H1 (cell line): ENCODE measurements around the gene KHSRP. TPM values are rescaled to one million over a fixed set of nuclear protein-coding genes. Genes with fewer than 3 reads are reported as not detected.
A peak's percentile ranks its signal among the peaks of the same experiment; 100 is the strongest.

Experiments used
- CTCF ChIA-PET: fragments of 300-600 bp; sonication (Branson Sonifier 250); formaldehyde crosslinking; loops from one replicate; lab custom pipeline; 2021; ENCODE audit not compliant: partially characterized antibody; lab: Charles Lee
- POLR2A ChIA-PET: fragments of 300-600 bp; sonication (Branson Sonifier 250); formaldehyde crosslinking; loops from one replicate; lab custom pipeline; 2021; ENCODE audit warnings: inconsistent platforms; ENCODE audit not compliant: partially characterized antibody; lab: Charles Lee
- DNase-seq, 2 experiments: peaks; one replicate each; pipeline versions ENCODE4 v3.0.0 to v3.0.0-alpha.2; 2010 to 2022; ENCODE audit warnings: low spot score in 2 of 2, low read depth in 1 of 2, mixed read lengths in 1 of 2
- FAIRE-seq: peaks from 2 replicates; lab custom pipeline; 2011; peaks lifted over from hg19 to GRCh38; lab: Jason Lieb, UNC
- H2AFZ ChIP-seq: 2 replicates; pipeline ENCODE4 v1.8.1; 2012; ENCODE audit warnings: low read length, inconsistent platforms
- H2AK5ac ChIP-seq: 2 replicates; pipeline ENCODE4 v1.6.1; 2013; ENCODE audit warnings: low read depth, low read length
- H2BK120ac ChIP-seq: replicated peaks from 2 replicates; pipeline ENCODE3; 2013; ENCODE audit warnings: low read depth, low read length, inconsistent platforms
- H2BK12ac ChIP-seq: 2 replicates; pipeline ENCODE4 v1.6.1; 2013; ENCODE audit warnings: low read depth, low read length
- H2BK15ac ChIP-seq: 2 replicates; pipeline ENCODE4 v1.6.1; 2013; ENCODE audit warnings: low read length
- H2BK20ac ChIP-seq: 2 replicates; pipeline ENCODE4 v1.6.1; 2013; ENCODE audit warnings: low read length
- H2BK5ac ChIP-seq: 2 replicates; pipeline ENCODE4 v1.6.1; 2013; ENCODE audit warnings: low read depth, low read length
- H3K14ac ChIP-seq: 2 replicates; pipeline ENCODE4 v1.6.1; 2013; ENCODE audit warnings: inconsistent platforms; ENCODE audit not compliant: insufficient read length
- H3K18ac ChIP-seq: 2 replicates; pipeline ENCODE4 v1.6.1; 2013; ENCODE audit warnings: low read length; ENCODE audit errors: extremely low read depth
- H3K23ac ChIP-seq: 2 replicates; pipeline ENCODE4 v1.6.1; 2013; ENCODE audit warnings: inconsistent platforms; ENCODE audit not compliant: insufficient read length
- H3K23me2 ChIP-seq: 2 replicates; pipeline ENCODE4 v1.6.1; 2013; ENCODE audit warnings: low read depth, low read length
- H3K27ac ChIP-seq: 2 replicates; pipeline ENCODE4 v1.6.1; 2011; ENCODE audit warnings: low read depth, low read length, inconsistent platforms
- H3K27me3 ChIP-seq, 4 experiments: replicated peaks in 1 of 4; 1 replicate in 1 of 4; 2 replicates in 3 of 4; pipeline versions ENCODE4 v1.6.1 to v1.8.1; 2011 to 2013; ENCODE audit warnings: low read length in 3 of 4, mild to moderate bottlenecking in 3 of 4, inconsistent platforms in 2 of 4, mixed read lengths in 2 of 4, moderate library complexity in 1 of 4; ENCODE audit not compliant: control insufficient read depth in 3 of 4, insufficient read depth in 3 of 4; ENCODE audit errors: extremely low read depth in 1 of 4
- H3K36me3 ChIP-seq, 4 experiments: 2 replicates each; pipeline versions ENCODE4 v1.6.1 to v1.8.1; 2011 to 2013; ENCODE audit warnings: mild to moderate bottlenecking in 4 of 4, low read length in 3 of 4, moderate library complexity in 2 of 4, control low read depth in 1 of 4, inconsistent platforms in 1 of 4; ENCODE audit not compliant: insufficient read depth in 4 of 4, control insufficient read depth in 2 of 4
- H3K4ac ChIP-seq: replicated peaks from 2 replicates; pipeline ENCODE3; 2013; ENCODE audit warnings: low read length, low read depth, mixed read lengths, inconsistent platforms; ENCODE audit not compliant: insufficient read length
- H3K4me1 ChIP-seq, 4 experiments: replicated peaks in 1 of 4; 1 replicate in 1 of 4; 2 replicates in 3 of 4; pipeline versions ENCODE4 v1.6.1 to v1.8.1; 2011 to 2013; ENCODE audit warnings: low read length in 3 of 4, inconsistent platforms in 2 of 4, mixed read lengths in 1 of 4; ENCODE audit not compliant: insufficient read depth in 4 of 4, control insufficient read depth in 3 of 4
- H3K4me2 ChIP-seq, 2 experiments: 2 replicates each; pipeline versions ENCODE4 v1.6.1 to v1.8.1; 2011 to 2013; ENCODE audit warnings: low read depth in 2 of 2, low read length in 2 of 2, control low read depth in 1 of 2, inconsistent platforms in 1 of 2, mild to moderate bottlenecking in 1 of 2; ENCODE audit not compliant: insufficient read depth in 1 of 2
- H3K4me3 ChIP-seq, 4 experiments: fragments of 200-600, 300-600 bp in 1 of 4; sonication (generic), shearing (Covaris generic), sonication (Bioruptor Twin) in 1 of 4; 2 replicates each; pipeline versions ENCODE4 v1.5.1 to v1.8.1; 2011 to 2016; ENCODE audit warnings: low read length in 4 of 4, low read depth in 3 of 4, control low read depth in 2 of 4, inconsistent platforms in 2 of 4, mild to moderate bottlenecking in 2 of 4, mixed read lengths in 1 of 4, moderate library complexity in 1 of 4; ENCODE audit not compliant: insufficient read depth in 2 of 4; ENCODE audit errors: extremely low read depth in 1 of 4
- H3K56ac ChIP-seq: replicated peaks from 2 replicates; pipeline ENCODE3; 2013; ENCODE audit warnings: low read depth, mild to moderate bottlenecking, mixed read lengths, low read length, inconsistent platforms; ENCODE audit not compliant: insufficient read length
- H3K79me1 ChIP-seq: 2 replicates; pipeline ENCODE4 v1.6.1; 2013; ENCODE audit warnings: low read depth, low read length, control low read depth
- H3K79me2 ChIP-seq, 2 experiments: 2 replicates each; pipeline versions ENCODE4 v1.6.1 to v1.8.1; 2012 to 2013; ENCODE audit warnings: low read length in 2 of 2, mild to moderate bottlenecking in 2 of 2, inconsistent platforms in 1 of 2; ENCODE audit not compliant: insufficient read depth in 2 of 2, control insufficient read depth in 1 of 2
- H3K9ac ChIP-seq, 4 experiments: replicated peaks in 1 of 4; 1 replicate in 1 of 4; 2 replicates in 3 of 4; pipeline versions ENCODE4 v1.6.1 to v1.8.1; 2011 to 2013; ENCODE audit warnings: low read depth in 3 of 4, low read length in 3 of 4, control low read depth in 2 of 4, mild to moderate bottlenecking in 2 of 4, moderate library complexity in 2 of 4, inconsistent platforms in 1 of 4; ENCODE audit errors: extremely low read depth in 1 of 4
- H3K9me3 ChIP-seq, 2 experiments: 2 replicates each; pipeline versions ENCODE4 v1.6.1 to v1.8.1; 2012 to 2013; ENCODE audit warnings: mild to moderate bottlenecking in 2 of 2, moderate library complexity in 2 of 2, control low read depth in 1 of 2, inconsistent platforms in 1 of 2, low read depth in 1 of 2, low read length in 1 of 2, mixed read lengths in 1 of 2; ENCODE audit not compliant: insufficient read depth in 2 of 2
- H4K20me1 ChIP-seq, 2 experiments: replicated peaks in 1 of 2; 2 replicates each; pipeline versions ENCODE3 to v1.8.1; 2011 to 2013; ENCODE audit warnings: inconsistent platforms in 2 of 2, low read length in 2 of 2, mild to moderate bottlenecking in 1 of 2; ENCODE audit not compliant: insufficient read depth in 2 of 2, control insufficient read depth in 1 of 2
- H4K5ac ChIP-seq: 2 replicates; pipeline ENCODE4 v1.6.1; 2013; ENCODE audit warnings: low read length, low read depth, mixed read lengths, inconsistent platforms; ENCODE audit not compliant: insufficient read length
- H4K8ac ChIP-seq: 2 replicates; pipeline ENCODE4 v1.8.0; 2013; ENCODE audit warnings: mild to moderate bottlenecking, moderate library complexity, low read length, inconsistent platforms; ENCODE audit not compliant: insufficient read depth; ENCODE audit errors: extremely low read depth
- H4K91ac ChIP-seq: replicated peaks from 2 replicates; pipeline ENCODE3; 2013; ENCODE audit warnings: low read length, mixed read lengths, inconsistent platforms; ENCODE audit not compliant: insufficient read length
- GTF2F1 ChIP-seq: IDR thresholded peaks from 2 replicates; pipeline ENCODE4 v1.6.1; 2012; ENCODE audit warnings: low read depth, low read length, improper control_type of control experiment, borderline replicate concordance
- HDAC2 ChIP-seq, 2 experiments: fragments of 300-600 bp in 1 of 2; sonication (generic) in 1 of 2; IDR thresholded peaks; 2 replicates each; pipeline ENCODE4 v1.6.1; 2011 to 2012; ENCODE audit warnings: low read depth in 2 of 2, low read length in 2 of 2, mild to moderate bottlenecking in 2 of 2, moderate library complexity in 2 of 2, borderline replicate concordance in 1 of 2, inconsistent platforms in 1 of 2
- KDM1A ChIP-seq: fragments of 200-600, 300-600 bp; sonication (generic); IDR thresholded peaks from 2 replicates; pipeline ENCODE4 v1.7.1; 2016; ENCODE audit warnings: mild to moderate bottlenecking, low read length, borderline replicate concordance
- KDM5A ChIP-seq: fragments of 200-600 bp; IDR thresholded peaks from 2 replicates; pipeline ENCODE4 v1.7.1; 2012; ENCODE audit warnings: mild to moderate bottlenecking, low read length, inconsistent platforms, mixed read lengths
- PHF8 ChIP-seq: fragments of 200-600 bp; sonication (generic); conservative IDR thresholded peaks from 2 replicates; pipeline ENCODE4 v1.7.1; 2012; ENCODE audit warnings: low read depth, mild to moderate bottlenecking, inconsistent platforms, low read length, moderate library complexity
- RBBP5 ChIP-seq: IDR thresholded peaks from 2 replicates; pipeline ENCODE4 v1.7.1; 2012; ENCODE audit warnings: low read depth, mild to moderate bottlenecking, inconsistent platforms, low read length, moderate library complexity, borderline replicate concordance
- SIN3A ChIP-seq, 2 experiments: IDR thresholded peaks in 1 of 2; conservative IDR thresholded peaks in 1 of 2; 2 replicates each; pipeline ENCODE4 v1.6.1; 2011 to 2012; ENCODE audit warnings: low read length in 2 of 2, improper control_type of control experiment in 1 of 2, low read depth in 1 of 2, mild to moderate bottlenecking in 1 of 2
- SP2 ChIP-seq: IDR thresholded peaks from 2 replicates; pipeline ENCODE4 v1.6.1; 2012; ENCODE audit warnings: mild to moderate bottlenecking, low read length, inconsistent platforms
- TBP ChIP-seq: IDR thresholded peaks from 2 replicates; pipeline ENCODE4 v1.6.1; 2011; ENCODE audit warnings: low read depth, low read length, improper control_type of control experiment
- WGBS, 2 experiments: shearing (Covaris generic) in 1 of 2; methylation state at CpG; one replicate each; pipeline versions ENCODE4 v1.1.6 to v1.1.7; 2013 to 2015; ENCODE audit warnings: low lambda C conversion rate in 2 of 2, mixed read lengths in 2 of 2, inconsistent platforms in 1 of 2, low coverage in 1 of 2, missing lambda C conversion rate in 1 of 2; ENCODE audit not compliant: insufficient replicate concordance in 2 of 2, insufficient coverage in 1 of 2, insufficient read length in 1 of 2; ENCODE audit errors: extremely low coverage in 1 of 2, missing lambda C conversion rate in 1 of 2; 5-methylcytosine and 5-hydroxymethylcytosine counted together
- polyA plus RNA-seq, 7 experiments: library from polyadenylated mRNA; depleted of rRNA in 3 of 7; stranded (reverse) in 5 of 7; unstranded in 2 of 7; fragments of >200 nt in 5 of 7; fragments of 200-250 nt in 2 of 7; gene quantifications; 1 replicate in 5 of 7; 2 replicates in 1 of 7; 4 replicates in 1 of 7; pipeline versions ENCODE4 v1.2.1 to v1.2.3, GENCODE V29; 2011 to 2013; ENCODE audit warnings: missing spikeins in 2 of 7, mixed read lengths in 2 of 7
- total RNA-seq: library from RNA; stranded (reverse); fragmentation: NEBNext Ultra II Directional; extraction: Animal tissue kit (Norgen Biotek cat#: 25700); gene quantifications from 2 replicates; pipeline ENCODE4 v1.2.1, GENCODE V29; 2021

The KHSRP gene
- total and polyA plus RNA-seq, 2 of the 8 experiments (the other 6 are each of a cell fraction or from before 2014, with no cell fraction given), result 143 to 573 TPM

DNA sequence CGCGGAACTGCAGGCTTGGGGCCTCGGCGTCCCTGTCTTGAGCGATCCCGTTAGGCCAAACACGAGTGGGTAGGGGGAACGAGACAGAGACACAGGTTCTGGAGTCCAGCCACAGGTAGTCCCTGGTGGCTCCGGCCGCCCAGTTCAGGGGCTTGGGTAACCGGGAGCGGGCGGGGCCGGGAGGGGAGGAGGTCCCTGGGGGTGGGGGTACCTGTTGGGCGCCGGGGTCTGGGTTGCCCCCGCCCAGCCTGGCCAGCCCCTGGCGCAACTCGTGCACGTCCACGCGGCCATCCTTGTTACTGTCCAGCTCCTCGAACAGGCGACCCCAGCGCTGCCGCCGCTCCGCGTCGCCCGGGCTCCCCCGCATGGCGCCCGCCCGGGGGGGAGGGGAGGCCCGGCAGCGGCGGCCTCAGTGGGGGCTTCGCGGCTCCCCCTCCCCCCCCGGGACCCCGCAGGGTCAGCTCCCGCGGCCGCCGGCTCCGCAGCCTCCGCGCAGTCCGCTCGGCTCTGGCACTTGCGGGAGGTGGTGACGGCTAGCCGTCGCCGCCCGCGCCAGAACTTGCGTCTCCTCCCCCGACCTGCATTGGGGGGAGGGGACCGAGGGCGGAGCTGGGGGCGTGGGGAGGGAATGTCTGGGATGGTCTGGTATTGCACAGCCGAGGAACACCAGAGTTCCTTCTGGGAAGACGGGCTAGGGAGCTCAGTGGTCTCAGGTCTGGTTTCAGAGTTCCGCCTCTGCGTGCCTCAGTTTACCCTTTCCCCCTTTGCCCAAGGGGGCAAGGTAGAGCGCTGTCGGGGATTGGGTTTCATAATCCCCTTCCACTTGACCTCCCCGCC, 34.9 kb upstream of the KHSRP start, which contains the start of gene SLC25A23:
SLC25A23 (minus strand) TSS at position 531 of the 837 bp plus-strand sequence; CDS start at position 367, 164 bp downstream.
- Histone ChIP-seq H3K23me2 (peaks cover 11% of the 10 kb centered on the region), H3K27me3 (no peaks in the 10 kb centered on the region; a peak in 1 of 7 replicates), H3K4me3 (peak within 1 kb of the TSS; percentile 60 to 78 (median 66)), H4K5ac (no peak within 1 kb of the TSS), H3K9ac (peak within 1 kb of the TSS in 2 of 4 experiments; percentile 32 to 43; a peak in 5 of 7 replicates), H2AFZ (peak within 1 kb of the TSS; percentile 98), H3K14ac (no peak within 1 kb of the TSS), H3K79me2 (no peaks in the 10 kb centered on the region), H3K4ac (peak within 1 kb of the TSS; percentile 4), H2BK15ac (peak within 1 kb of the TSS; percentile 97), H3K79me1 (no peaks in the 10 kb centered on the region), H2BK20ac (no peak within 1 kb of the TSS), H3K9me3 (peaks cover 0 to under 1% of the 10 kb centered on the region in 2 experiments; a peak in 1 of 4 replicates), H4K8ac (0 out of 2 replicates have a peak within 1 kb of the TSS, but pooled peaks have one; percentile 25), H3K18ac (peak within 1 kb of the TSS; percentile 71; the same call in 1 of the 2 replicates), H4K20me1 (no peaks in the 10 kb centered on the region), H3K4me2 (peak within 1 kb of the TSS; percentile 63 to 99), H2AK5ac (no peak within 1 kb of the TSS), H2BK120ac (no peak within 1 kb of the TSS), H2BK5ac (peak within 1 kb of the TSS; percentile 87; the same call in 1 of the 2 replicates), H2BK12ac (peak within 1 kb of the TSS; percentile 84; the same call in 1 of the 2 replicates), H3K36me3 (peaks cover 0 to 8% (median 3%) of the 10 kb centered on the region in 4 experiments; a peak in 6 of 8 replicates), H3K56ac (peak within 1 kb of the TSS; percentile 18), H3K23ac (no peak within 1 kb of the TSS), H3K27ac (0 out of 2 replicates have a peak within 1 kb of the TSS, but pooled peaks have one; percentile 29), H3K4me1 (peaks cover 0 to 9% (median 0%) of the 10 kb centered on the region in 4 experiments; a peak in 5 of 7 replicates), H4K91ac (peak within 1 kb of the TSS; percentile 56)
- WGBS, 2 experiments, result 0% methylated on average over 6 of the region's 70 CpGs; no CpG with 5 or more reads in 1 of the 2 experiments
- ChIA-PET CTCF (interaction anchor here (0.6 to 1.8 kb wide), 3 partner anchors 16 to 146 kb away, joined by 3 to 5 read pairs (median 5); partner anchors contain the start of gene DENND1C), POLR2A (interaction anchor here (0.5 to 1.1 kb wide), 8 partner anchors 13 to 1142 kb away, joined by 3 to 5 read pairs (median 4); partner anchors contain the start of genes KHSRP and TNFSF9)
- DNase-seq, result peak; percentile 33 to 82
- no peak for FAIRE-seq
- TF ChIP-seq PHF8 (0 out of 2 replicates have a peak, but pooled peaks have one; percentile 47), GTF2F1 (no peak), TBP (no peak), KDM1A (peak; percentile 46; the same call in 1 of the 2 replicates), KDM5A (no peak), HDAC2 (IDR thresholded peaks at IDR 0.05; ENCODE audit: borderline replicate concordance in 1 of 2, low read depth in 2 of 2, low read length in 2 of 2) (no peak), SIN3A (conservative IDR thresholded peaks at IDR 0.05 in 1 of 2, IDR thresholded peaks at IDR 0.05 in 1 of 2; ENCODE audit: low read depth in 1 of 2, low read length in 2 of 2) (no peak), SP2 (no peak), RBBP5 (0 out of 2 replicates have a peak, but pooled peaks have one; percentile 14)
